Measurements from ENCODE around the gene OOSP4A. TPM values are rescaled to one million over a fixed set of nuclear protein-coding genes. Genes with fewer than 3 reads are reported as not detected.

The OOSP4A gene
- total and polyA plus RNA-seq, 2 of the 4 experiments (the other 2 are of a cell fraction): not detected

GRCh38 chr11:59984368-59984767 lies 20.5 kb downstream of the OOSP4A start:
- WGBS, 2 experiments (ENCODE audit: extremely low coverage in 2 of 2, insufficient read length in 1 of 2): no CpG with 5 or more reads among the region's 3 CpGs
- Histone ChIP-seq H3K9me3 (ENCODE audit: control insufficient read depth, insufficient read depth, low read length) (no peaks in the 10 kb centered on the region), H2AK5ac (ENCODE audit: low read depth, low read length) (no peak overlapping the region), H3K56ac (ENCODE audit: extremely low read depth, insufficient read depth, low read length) (no peak overlapping the region), H2BK120ac (ENCODE audit: low read depth, low read length) (no peak overlapping the region), H4K5ac (ENCODE audit: low read depth, low read length) (no peak overlapping the region), H3K4ac (ENCODE audit: low read depth, low read length) (no peak overlapping the region), H3K36me3 (ENCODE audit: control insufficient read depth, insufficient read depth, low read length) (no peaks in the 10 kb centered on the region), H4K20me1 (ENCODE audit: insufficient read depth, low read length) (no peaks in the 10 kb centered on the region), H3K9me1 (ENCODE audit: insufficient read depth, low read length) (no peaks in the 10 kb centered on the region), H3K27me3 (ENCODE audit: control insufficient read depth, insufficient read depth, low read length) (no peaks in the 10 kb centered on the region), H2BK5ac (ENCODE audit: low read depth, low read length, poor library complexity, severe bottlenecking) (no peak overlapping the region), H3K23ac (ENCODE audit: low read depth, low read length) (no peak overlapping the region), H3K4me3 (ENCODE audit: insufficient read depth, low read depth, low read length) (no peak overlapping the region), H4K91ac (ENCODE audit: insufficient read depth, low read depth, low read length) (no peak overlapping the region), H3K18ac (ENCODE audit: low read depth, low read length) (no peak overlapping the region), H2AK9ac (replicated peaks; ENCODE audit: low read depth, low read length, poor library complexity) (no peak overlapping the region), H2AFZ (replicated peaks; ENCODE audit: low read length, poor library complexity) (no peak overlapping the region), H3K4me1 (ENCODE audit: control insufficient read depth, insufficient read depth, low read length) (no peaks in the 10 kb centered on the region), H3K79me1 (ENCODE audit: low read depth in 1 of 2, low read length in 2 of 2) (no peaks in the 10 kb centered on the region), H3K4me2 (ENCODE audit: low read depth, low read length) (no peak overlapping the region), H2BK15ac (ENCODE audit: low read depth, low read length) (no peak overlapping the region), H3K27ac (ENCODE audit: insufficient read depth, low read length) (no peak overlapping the region), H4K8ac (ENCODE audit: low read depth in 2 of 2, low read length in 2 of 2) (no peak overlapping the region), H3K14ac (replicated peaks; ENCODE audit: low read depth, low read length) (no peak overlapping the region), H3K9ac (ENCODE audit: low read depth, low read length) (no peak overlapping the region), H2BK20ac (ENCODE audit: low read depth, low read length) (no peak overlapping the region)
- no TSS peak for BruUV-seq (replicated peaks)
- intact Hi-C loops (cut with micrococcal nuclease): no loop called here
- ChIA-PET CTCF (no interaction called here), POLR2A (ENCODE audit: unreplicated experiment) (no interaction called here)
- no peak for DNase-seq
- TF ChIP-seq CHD1 (IDR thresholded peaks at IDR 0.05; ENCODE audit: low read depth, low read length) (no peak), SMC3 (IDR thresholded peaks at IDR 0.05; ENCODE audit: low read depth, low read length) (no peak), BHLHE40 (IDR thresholded peaks at IDR 0.05; ENCODE audit: low read depth, low read length) (no peak), NFE2L2 (IDR thresholded peaks at IDR 0.05; ENCODE audit: low read depth, low read length) (no peak), ELK1 (IDR thresholded peaks at IDR 0.05; ENCODE audit: borderline replicate concordance, low read depth, low read length) (no peak), RCOR1 (IDR thresholded peaks at IDR 0.05; ENCODE audit: insufficient replicate concordance, low read length) (no peak), MAFK (IDR thresholded peaks at IDR 0.05; ENCODE audit: low read depth, low read length) (no peak), CTCF (conservative IDR thresholded peaks at IDR 0.05; ENCODE audit: low read depth, low read length) (no peak), MXI1 (IDR thresholded peaks at IDR 0.05; ENCODE audit: borderline replicate concordance, low read depth, low read length) (no peak)
- dilution Hi-C loops (cut with HindIII; ENCODE audit: low sequenced_read_pairs, unreplicated experiment): no loop called here
- in situ Hi-C loops (cut with MboI; ENCODE audit: low sequenced_read_pairs): no loop called here
- no peak for ATAC-seq (ENCODE audit: low read depth)

All from IMR-90 (cell line).